K562 (cell line): ENCODE measurements around the gene CIAO3. TPM values are rescaled to one million over a fixed set of nuclear protein-coding genes. Genes with fewer than 3 reads are reported as not detected.
A peak's percentile ranks its signal among the peaks of the same experiment; 100 is the strongest.

Experiments
- ADNP ChIP-seq: fragments of 200-800 bp; sonication (Bioruptor generic); IDR thresholded peaks from 2 replicates; pipeline ENCODE4 v1.6.1; 2016; ENCODE audit warnings: missing genetic modification characterization, missing compliant biosample characterization
- ATF7 ChIP-seq: fragments of 450-650 bp; IDR thresholded peaks from 2 replicates; pipeline ENCODE4 v1.7.1; 2014; ENCODE audit warnings: mild to moderate bottlenecking, moderate library complexity
- CEBPG ChIP-seq, 3 experiments: fragments of 200-800 bp in 1 of 3; sonication (Bioruptor generic) in 1 of 3; sonication (generic) in 1 of 3; formaldehyde crosslinking in 1 of 3; IDR thresholded peaks in 2 of 3; conservative IDR thresholded peaks in 1 of 3; 2 replicates each; pipeline versions ENCODE4 v1.6.1 to v1.8.0; 2016 to 2022; ENCODE audit warnings: missing compliant biosample characterization in 2 of 3, missing genetic modification characterization in 2 of 3, mild to moderate bottlenecking in 1 of 3, missing genetic modification reagents in 1 of 3
- E4F1 ChIP-seq: fragments of 250-450 bp; sonication (Bioruptor Pico); IDR thresholded peaks from 2 replicates; pipeline ENCODE4 v1.5.0; 2021; ENCODE audit warnings: mild to moderate bottlenecking, borderline replicate concordance
- GATAD2A ChIP-seq: fragments of 450-650 bp; IDR thresholded peaks from 2 replicates; pipeline ENCODE4 v1.6.1; 2017
- GTF2E2 ChIP-seq: fragments of 200-800 bp; sonication (Bioruptor generic); IDR thresholded peaks from 2 replicates; pipeline ENCODE4 v1.6.1; 2016; ENCODE audit warnings: missing genetic modification characterization, missing compliant biosample characterization
- HBP1 ChIP-seq: fragments of 450-650 bp; formaldehyde crosslinking; IDR thresholded peaks from 2 replicates; pipeline ENCODE4 v1.4.0; 2022; ENCODE audit warnings: missing genetic modification characterization
- MYC ChIP-seq, 2 experiments: fragments of 250-450 bp in 1 of 2; sonication (Bioruptor Pico) in 1 of 2; IDR thresholded peaks; 2 replicates each; pipeline versions ENCODE4 v1.5.1 to v1.6.1; 2012 to 2021; ENCODE audit warnings: low read depth in 2 of 2, borderline replicate concordance in 1 of 2, improper control_type of control experiment in 1 of 2, low read length in 1 of 2, mild to moderate bottlenecking in 1 of 2, moderate library complexity in 1 of 2
- NONO ChIP-seq, 2 experiments: fragments of 200-400 bp in 1 of 2; fragments of 450-650 bp in 1 of 2; formaldehyde crosslinking in 1 of 2; IDR thresholded peaks; 2 replicates each; pipeline ENCODE4 v1.6.1; 2017; ENCODE audit warnings: low read depth in 2 of 2, mild to moderate bottlenecking in 2 of 2, moderate library complexity in 2 of 2, low read length in 1 of 2
- POLR3G ChIP-seq: IDR thresholded peaks from 2 replicates; pipeline ENCODE4 v1.6.1; 2011; ENCODE audit not compliant: insufficient read length, insufficient replicate concordance; ENCODE audit errors: extremely low read depth
- PTRF ChIP-seq: fragments of 450-650 bp; IDR thresholded peaks from 2 replicates; pipeline ENCODE4 v1.6.1; 2016; ENCODE audit warnings: mild to moderate bottlenecking, missing genetic modification characterization, missing compliant biosample characterization
- RB1 ChIP-seq: fragments of 450-650 bp; IDR thresholded peaks from 2 replicates; pipeline ENCODE4 v1.6.1; 2017; ENCODE audit warnings: low read depth, mild to moderate bottlenecking
- SREBF1 ChIP-seq: fragments of 150-350 bp; IDR thresholded peaks from 2 replicates; pipeline ENCODE4 v1.6.1; 2014; ENCODE audit warnings: antibody characterized with exemption, low read depth, low read length, borderline replicate concordance
- SUPT5H ChIP-seq: fragments of 450-650 bp; IDR thresholded peaks from 2 replicates; pipeline ENCODE4 v1.6.1; 2016
- ZBTB11 ChIP-seq, 3 experiments: fragments of 200-800 bp in 1 of 3; fragments of 250-450 bp in 1 of 3; fragments of 450-650 bp in 1 of 3; sonication (Bioruptor Pico) in 1 of 3; sonication (Bioruptor generic) in 1 of 3; formaldehyde crosslinking in 1 of 3; IDR thresholded peaks; 2 replicates each; pipeline versions ENCODE4 v1.6.1 to v1.8.0; 2016 to 2022; ENCODE audit warnings: mild to moderate bottlenecking in 2 of 3, missing genetic modification characterization in 2 of 3, missing compliant biosample characterization in 1 of 3, moderate library complexity in 1 of 3
- ZC3H8 ChIP-seq: fragments of 450-650 bp; IDR thresholded peaks from 2 replicates; pipeline ENCODE4 v1.6.1; 2017
- ZKSCAN3 ChIP-seq: fragments of 250-450 bp; sonication (Bioruptor Pico); IDR thresholded peaks from 2 replicates; pipeline ENCODE4 v1.4.0; 2020
- ZNF146 ChIP-seq: IDR thresholded peaks from one replicate; pipeline ENCODE4 v1.6.1; 2018; ENCODE audit warnings: missing compliant biosample characterization; ENCODE audit not compliant: unreplicated experiment
- ZNF384 ChIP-seq: IDR thresholded peaks from 2 replicates; pipeline ENCODE4 v1.6.1; 2012; ENCODE audit warnings: low read depth, low read length, improper control_type of control experiment
- ZNF408 ChIP-seq: fragments of 250-450 bp; sonication (Bioruptor Pico); IDR thresholded peaks from 2 replicates; pipeline ENCODE4 v1.4.0; 2020; ENCODE audit warnings: low read depth, mild to moderate bottlenecking, moderate library complexity
- ZNF75A ChIP-seq: fragments of 450-650 bp; formaldehyde crosslinking; IDR thresholded peaks from 2 replicates; pipeline ENCODE4 v1.4.0; 2020; ENCODE audit warnings: mild to moderate bottlenecking
- polyA plus RNA-seq, 8 experiments: library from polyadenylated mRNA; depleted of rRNA in 4 of 8; stranded (reverse) in 5 of 8; unstranded in 3 of 8; fragments of >200 nt; fragmentation: Nextera tagmentation in 2 of 8; fragmentation: Illumina TruSeq in 1 of 8; extraction: Ambion mirVana in 2 of 8; extraction: Trizol in 1 of 8; gene quantifications; 2 replicates each; pipeline versions ENCODE4 v1.2.1 to v1.2.3, GENCODE V29; 2011 to 2014; ENCODE audit warnings: inconsistent platforms in 1 of 8, missing spikeins in 1 of 8
- total RNA-seq, 7 experiments: library from RNA; depleted of rRNA in 6 of 7; stranded (reverse); fragments of >200 nt in 6 of 7; fragmentation: Illumina TruSeq in 2 of 7; extraction: Trizol in 2 of 7; gene quantifications; 2 replicates each; pipeline versions ENCODE4 v1.2.1 to v1.2.3, GENCODE V29; 2011 to 2021; ENCODE audit warnings: low replicate concordance in 1 of 7

CIAO3 gene
- total and polyA plus RNA-seq, 9 of the 15 experiments (the other 6 are each of a cell fraction or from before 2014, with no cell fraction given): 2.2 to 35.6 (median 18.7) TPM

- no peak for TF ChIP-seq ZBTB11 (CRISPR knock-in tag; IDR thresholded peaks at IDR 0.05)
- no peak for TF ChIP-seq ZNF75A (CRISPR knock-in tag)
- no peak for TF ChIP-seq E4F1
- TF ChIP-seq ZC3H8: no peak
- TF ChIP-seq SREBF1: no peak
- TF ChIP-seq ADNP: no peak
- TF ChIP-seq GATAD2A: no peak
- peak; percentile 90 for TF ChIP-seq RB1
- no peak for TF ChIP-seq ZNF384
- no peak for TF ChIP-seq GTF2E2 (tag)
- no peak for TF ChIP-seq ZNF408
- TF ChIP-seq SUPT5H: no peak
- no peak for TF ChIP-seq PTRF
- TF ChIP-seq ZKSCAN3 (CRISPR knock-in tag): no peak
- no peak for TF ChIP-seq ATF7
- TF ChIP-seq HBP1 (CRISPR knock-in tag): no peak
- no peak for TF ChIP-seq CEBPG (CRISPR knock-in tag; IDR thresholded peaks at IDR 0.05)
- TF ChIP-seq CEBPG (tag; conservative IDR thresholded peaks at IDR 0.05 in 1 of 2, IDR thresholded peaks at IDR 0.05 in 1 of 2): no peak
- TF ChIP-seq POLR3G: no peak
- TF ChIP-seq NONO (IDR thresholded peaks at IDR 0.05; ENCODE audit: low read depth in 2 of 2, low read length in 1 of 2): no peak
- TF ChIP-seq ZNF146 (CRISPR knock-in tag): no peak
- no peak for TF ChIP-seq MYC (IDR thresholded peaks at IDR 0.05; ENCODE audit: low read depth, low read length)
- TF ChIP-seq MYC (CRISPR knock-in tag; IDR thresholded peaks at IDR 0.05; ENCODE audit: borderline replicate concordance, low read depth): no peak
Measured at GRCh38 chr16:711548-712320, 29.1 kb downstream of the CIAO3 start (continued).
